Activated CD8-positive, alpha-beta memory T cell treated with anti-CD3 and anti-CD28 coated beads, Interleukin-2, amount 50 U/mL, for 24 hours (primary cell): ENCODE results near the gene PRSS37.
"Not testable (repeated sequence)": the region's sequence is repeated elsewhere in the genome, so short reads cannot be mapped to it uniquely, and the experiment has no call there.

Experiments used
- DNase-seq: peaks from one replicate; pipeline ENCODE4 v3.0.0-alpha.2; 2020; ENCODE audit errors: extremely low read depth

Gene PRSS37, protein sequence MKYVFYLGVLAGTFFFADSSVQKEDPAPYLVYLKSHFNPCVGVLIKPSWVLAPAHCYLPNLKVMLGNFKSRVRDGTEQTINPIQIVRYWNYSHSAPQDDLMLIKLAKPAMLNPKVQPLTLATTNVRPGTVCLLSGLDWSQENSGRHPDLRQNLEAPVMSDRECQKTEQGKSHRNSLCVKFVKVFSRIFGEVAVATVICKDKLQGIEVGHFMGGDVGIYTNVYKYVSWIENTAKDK

DNA sequence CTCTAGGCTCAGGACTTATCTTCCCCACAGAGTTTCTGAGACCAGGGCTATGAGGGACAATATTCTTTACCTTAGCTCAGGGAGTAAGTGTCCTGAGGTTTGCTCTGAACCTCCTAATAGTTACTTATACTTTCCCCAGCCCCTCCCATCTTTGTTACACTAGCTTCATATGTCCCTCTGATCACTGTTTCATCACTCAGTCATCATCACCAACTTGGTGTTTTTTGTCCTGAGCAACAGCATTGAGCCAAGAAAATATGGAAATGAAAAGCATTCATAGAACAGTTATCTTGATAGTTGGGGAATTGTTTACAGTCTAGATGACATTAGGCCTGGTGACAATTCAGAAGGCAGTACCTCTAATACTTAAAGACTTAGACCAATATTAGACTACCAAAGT is at the start of gene PRSS37:
PRSS37 (minus strand) TSS at position 101 of the 400 bp plus-strand sequence. CDS start 436 bp downstream, outside the sequence.
- no peak for DNase-seq

DNA sequence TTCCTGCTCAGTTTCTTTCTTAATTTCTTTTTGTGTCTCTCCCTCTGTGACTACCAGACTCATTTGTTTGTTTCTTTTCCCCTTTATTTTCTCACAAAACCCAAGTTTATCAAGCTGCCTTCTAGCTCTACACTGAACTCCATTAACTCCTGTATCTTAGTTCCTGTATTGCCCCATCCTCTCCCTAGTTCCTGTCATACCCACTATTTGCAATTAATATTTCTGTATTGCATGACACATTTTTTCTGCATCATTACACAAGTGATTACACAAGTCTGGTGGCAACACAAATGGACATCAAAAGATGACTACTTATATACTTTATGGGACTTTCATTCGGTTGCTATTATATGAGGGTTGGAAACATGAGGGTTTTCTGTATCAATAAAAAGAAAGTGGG is 48.0 kb upstream of the PRSS37 start:
- no peak for DNase-seq

DNA sequence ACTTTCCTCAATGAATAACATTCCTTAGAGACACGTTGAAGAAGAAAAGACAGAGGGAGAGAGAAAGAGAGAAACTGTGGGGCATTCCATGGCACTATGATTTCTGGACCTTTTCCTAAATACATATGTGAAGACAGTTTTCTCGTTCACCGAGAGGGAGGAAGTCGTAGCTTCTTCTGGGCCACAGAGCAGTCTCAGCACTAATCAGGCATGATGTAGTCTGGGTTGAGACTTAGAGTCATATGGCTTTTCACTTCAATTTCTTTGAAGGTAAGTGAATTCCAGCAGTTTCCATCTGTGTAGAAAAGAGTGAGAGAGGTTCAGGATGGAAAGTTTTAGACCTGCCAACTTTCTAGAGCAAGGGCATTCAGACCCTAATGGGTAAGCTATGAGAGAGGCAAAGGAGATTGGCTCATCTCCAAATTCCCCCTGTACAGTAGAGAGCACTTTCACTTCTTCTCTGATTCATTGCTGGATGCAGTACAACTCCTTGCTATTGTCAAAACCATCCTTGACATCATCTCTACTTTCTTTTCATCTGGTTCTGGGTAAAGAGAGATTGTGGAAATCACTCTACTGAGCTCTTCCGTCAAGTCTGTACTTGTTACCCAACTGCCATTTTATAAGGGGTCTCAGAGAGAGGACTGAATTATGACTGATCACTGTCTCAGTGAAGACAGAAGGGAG is 43.4 kb upstream of the PRSS37 start:
- no peak for DNase-seq

DNA sequence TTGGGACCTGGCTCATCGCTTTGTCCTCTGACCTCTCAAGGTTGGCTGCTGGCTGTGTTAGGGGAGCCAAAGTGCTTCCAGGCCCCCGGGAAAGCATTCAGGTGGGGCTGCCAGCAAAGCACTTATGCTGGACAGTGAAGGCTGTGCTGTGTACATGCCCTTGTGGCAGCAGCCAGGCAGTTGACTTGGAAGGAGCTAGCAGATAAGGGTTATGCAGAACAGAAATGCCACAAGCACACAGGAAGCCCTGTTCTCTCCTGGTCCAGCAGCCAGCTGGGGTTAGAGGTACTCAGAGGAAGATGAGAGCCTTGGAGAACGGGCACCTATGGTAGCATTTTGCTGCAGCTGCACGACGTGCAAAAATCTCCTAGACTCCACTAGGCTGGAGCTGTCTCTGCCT is 39.7 kb upstream of the PRSS37 start:
- no peak for DNase-seq

DNA sequence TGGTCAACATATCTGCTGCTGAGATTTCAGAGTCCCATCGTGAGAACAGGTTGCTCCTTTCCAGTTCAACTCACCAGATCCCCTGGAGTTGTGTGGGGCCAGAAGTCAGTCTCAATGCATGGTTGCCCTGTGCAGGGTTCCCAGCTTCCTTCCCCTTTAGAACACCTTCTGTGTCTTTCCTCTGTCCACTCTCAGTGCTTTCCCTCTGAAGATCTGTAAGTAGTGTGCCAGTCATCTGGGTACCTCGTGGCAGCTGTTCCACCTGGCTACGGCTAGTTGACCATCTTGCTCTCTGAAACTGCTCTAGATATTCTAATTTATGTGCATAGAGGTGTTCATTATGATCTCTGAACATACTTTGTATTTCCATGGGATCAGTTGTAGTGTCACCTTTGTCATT is 36.1 kb upstream of the PRSS37 start:
- DNase-seq, result no peak

DNA sequence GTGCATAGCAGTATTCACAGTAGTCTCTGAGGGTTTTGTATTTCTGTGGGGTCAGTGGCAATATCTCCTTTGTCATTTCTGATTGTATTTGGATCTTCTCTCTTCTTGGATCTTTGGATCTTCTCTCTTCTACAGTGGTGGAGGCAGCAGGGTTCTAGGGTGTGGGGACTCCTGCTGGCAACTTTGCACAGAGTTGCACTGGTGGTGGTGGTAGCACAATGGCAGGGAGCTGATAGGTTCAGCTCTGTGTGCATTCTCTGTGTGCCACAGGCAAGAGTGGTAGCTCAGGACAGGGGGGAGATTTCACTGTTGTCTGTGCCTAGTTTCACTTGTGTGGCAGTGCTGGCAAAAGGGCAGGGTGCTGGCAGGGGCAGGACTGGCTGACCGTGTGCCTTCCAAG is 35.1 kb upstream of the PRSS37 start:
- DNase-seq, result no peak

DNA sequence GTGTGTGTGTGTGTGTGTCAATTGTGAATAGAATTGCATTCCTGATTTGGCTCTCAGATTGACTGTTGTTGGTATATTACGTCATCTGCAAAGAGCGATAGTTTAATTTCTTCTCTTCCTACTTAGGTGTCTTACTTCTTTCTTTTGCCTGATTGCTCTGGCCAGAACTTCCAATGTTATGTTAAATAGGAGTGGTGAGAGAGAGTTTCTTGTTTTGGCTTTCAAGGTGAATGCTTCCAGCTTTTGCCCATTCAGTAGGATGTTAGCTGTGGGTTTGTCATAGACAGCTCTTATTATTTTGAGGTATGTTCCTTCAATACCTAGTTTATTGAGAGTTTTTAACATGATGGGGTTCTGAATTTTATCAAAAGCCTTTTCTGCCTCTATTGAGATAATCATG is 34.2 kb upstream of the PRSS37 start:
- no peak for DNase-seq

DNA sequence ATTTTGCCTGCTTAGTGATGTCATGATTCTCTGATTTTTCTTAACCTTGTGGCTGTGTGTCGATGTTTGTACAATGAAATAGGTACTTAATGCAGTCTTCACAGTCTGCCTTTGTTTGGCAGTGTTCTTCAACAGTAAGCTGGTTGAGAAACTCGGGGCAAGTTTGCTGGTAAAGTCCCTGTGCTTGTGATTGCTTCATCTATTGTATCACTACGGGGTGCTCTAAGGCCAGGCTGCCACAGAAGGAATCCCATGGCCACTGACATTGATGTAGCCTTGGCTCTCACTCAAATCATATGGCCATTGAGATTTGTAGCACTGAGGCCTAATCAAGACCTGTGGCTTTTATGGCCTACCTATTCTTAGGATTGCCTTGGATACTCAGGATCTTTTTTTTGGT is 33.5 kb upstream of the PRSS37 start:
- no peak for DNase-seq

DNA sequence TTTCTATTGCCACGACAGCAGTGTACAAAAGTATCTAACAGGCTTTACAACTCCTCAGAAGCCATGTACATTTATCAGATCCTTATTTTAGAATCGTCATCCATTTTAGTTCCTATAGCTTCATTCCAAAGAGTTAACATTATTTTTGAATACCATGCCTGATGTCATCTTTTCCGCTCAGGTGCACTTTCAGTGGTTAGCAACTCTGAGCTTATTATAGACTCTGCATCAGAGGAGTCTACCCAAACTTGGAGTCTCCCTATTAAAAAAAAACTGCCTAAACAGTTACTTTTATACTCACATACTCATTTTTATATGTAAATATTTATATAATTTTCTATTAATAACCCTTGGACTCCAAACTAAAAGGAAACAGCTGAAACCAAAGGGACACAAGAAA is 31.6 kb upstream of the PRSS37 start:
- DNase-seq, result no peak

DNA sequence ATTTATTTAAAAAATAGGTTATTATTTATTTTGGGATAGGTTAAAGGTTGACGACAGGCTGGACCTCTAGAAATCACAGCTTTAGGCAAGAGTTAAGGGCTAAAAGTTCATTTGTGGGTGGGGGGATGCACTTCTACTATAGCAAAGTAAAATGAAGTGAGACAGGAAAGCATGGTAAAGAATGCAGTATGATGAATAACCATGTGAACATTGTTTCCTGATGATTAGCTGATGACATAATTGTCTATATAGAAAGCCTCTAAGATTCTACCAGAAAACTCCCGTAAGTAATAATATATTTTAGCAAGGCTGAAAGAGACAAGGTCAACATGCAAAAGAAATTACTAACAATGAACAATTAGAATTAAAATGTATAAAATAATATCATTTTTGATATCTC is 25.7 kb upstream of the PRSS37 start:
- no peak for DNase-seq

DNA sequence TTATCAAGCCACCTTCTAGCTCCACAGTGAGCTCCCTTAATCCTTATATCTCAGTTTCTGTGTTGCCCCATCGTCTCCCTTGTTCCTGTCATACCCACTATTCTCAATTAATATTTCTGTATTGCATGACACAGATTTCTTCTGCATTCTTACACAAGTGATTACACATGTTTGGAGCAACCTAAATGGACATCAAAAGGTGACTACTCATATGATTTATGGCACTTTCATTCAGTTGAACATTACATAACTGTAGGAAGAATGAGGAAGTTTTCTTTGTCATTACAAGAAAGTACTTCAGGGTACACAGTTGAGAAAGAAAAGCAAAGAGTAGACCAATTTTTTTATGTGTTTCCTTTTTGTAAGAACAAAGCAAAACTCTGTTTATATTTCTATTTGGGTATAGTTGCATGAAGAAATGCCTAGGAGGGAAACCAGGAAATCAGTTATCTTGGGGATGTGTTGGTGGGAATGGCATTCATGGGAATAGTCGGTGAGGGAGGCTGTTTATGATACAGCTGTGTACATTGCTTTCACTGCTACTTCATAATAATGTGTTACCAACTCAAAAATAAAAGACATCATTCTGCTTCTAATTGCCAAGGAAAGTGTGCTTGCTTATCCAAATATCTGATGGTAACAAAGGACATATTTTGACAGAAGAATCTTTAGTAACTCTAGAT is 23.6 kb upstream of the PRSS37 start:
- no peak for DNase-seq

DNA sequence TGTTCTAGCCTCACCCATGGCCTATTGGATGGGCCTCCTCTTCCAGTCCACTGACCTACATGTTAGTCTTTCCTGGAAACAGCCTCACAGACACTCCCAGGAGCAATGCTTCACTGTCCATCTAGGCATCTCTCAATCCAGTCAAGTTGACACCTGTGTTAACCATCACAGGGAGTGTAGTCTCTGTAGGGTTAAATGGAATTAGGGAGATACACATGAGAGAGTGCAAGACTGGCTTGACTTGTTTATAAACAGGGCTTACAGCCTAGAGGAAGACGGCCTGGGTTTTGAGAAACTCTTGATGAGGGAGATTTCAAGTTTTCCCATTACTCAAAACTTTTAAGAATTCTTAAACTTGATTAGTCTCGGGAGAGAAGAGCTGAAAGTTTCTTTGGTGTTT is 18.9 kb upstream of the PRSS37 start:
- DNase-seq, result no peak

DNA sequence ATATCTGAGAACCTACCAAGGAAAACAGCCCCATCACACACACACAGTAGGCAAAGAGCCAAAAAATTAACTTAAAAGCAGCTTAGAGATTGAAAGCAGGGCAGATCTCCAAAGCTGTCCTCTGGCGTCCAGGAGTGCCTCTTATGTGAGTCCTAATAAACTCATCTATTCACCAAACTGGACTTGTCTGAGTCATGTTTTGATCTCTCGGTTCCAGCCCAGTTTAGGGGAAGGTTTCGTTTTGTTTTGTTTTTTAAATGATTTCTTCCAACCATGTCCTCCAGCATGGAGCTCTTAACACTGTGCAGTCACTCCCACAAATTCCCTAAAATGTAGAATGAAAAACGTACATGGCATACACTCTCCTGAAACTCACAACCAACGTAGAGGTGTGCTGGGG is 6.7 kb upstream of the PRSS37 start:
- no peak for DNase-seq

DNA sequence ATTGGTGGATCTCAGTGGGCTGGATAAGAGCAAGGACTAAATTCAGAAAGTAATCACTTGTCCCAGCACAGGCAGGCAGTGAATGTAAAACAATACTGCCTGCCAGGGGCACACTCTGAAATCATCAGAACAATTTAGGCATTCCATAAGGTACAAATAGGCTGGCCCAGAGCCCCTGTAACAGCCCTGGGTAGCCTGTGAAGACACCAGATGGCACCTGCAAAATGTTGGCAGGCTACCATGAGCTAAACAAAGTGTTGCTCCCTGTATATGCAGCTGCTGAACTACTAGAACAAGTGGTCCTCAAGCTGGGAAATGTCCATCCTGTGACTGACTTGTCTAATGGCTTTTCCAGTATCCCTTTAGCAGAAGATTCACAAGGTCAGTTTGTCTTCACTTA is 3.0 kb upstream of the PRSS37 start:
- DNase-seq, result no peak

DNA sequence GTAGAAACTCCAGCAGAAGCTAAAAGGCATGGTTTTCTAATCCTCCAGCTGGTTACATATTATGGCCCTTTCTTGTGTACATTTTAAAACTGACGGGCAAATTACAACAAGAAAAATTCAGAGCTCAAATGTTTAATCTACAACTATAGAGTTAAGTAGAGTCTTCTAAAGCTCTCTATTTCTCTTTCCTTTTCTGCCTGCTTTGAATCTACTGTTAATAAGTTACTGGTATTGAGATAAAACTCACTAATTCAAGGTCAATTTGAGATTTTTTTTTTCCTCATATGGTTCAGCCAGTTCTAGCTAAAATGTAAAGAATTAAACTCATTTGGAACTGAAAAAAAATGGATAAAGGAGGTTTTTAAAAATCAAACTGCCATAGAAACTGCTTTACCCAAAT is 1.6 kb upstream of the PRSS37 start:
- DNase-seq, result no peak

DNA sequence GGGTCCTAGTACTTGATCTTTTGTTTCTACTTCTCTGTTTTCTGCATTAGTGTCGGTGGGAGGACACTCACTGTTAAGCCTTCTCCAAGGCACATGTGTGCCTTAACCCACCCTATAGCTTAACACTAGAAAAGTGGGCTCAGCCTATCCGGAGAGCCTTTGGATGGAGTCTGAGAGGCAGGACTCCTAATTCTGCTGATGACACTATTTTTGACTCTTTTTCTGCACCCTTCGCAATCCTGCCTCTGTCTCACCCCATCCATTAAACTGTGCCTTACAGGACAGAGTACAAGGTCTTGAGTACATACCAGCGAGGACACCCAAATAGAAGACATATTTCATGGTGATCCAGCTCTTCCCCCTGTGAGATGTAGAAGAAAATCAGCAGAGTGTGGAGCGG is 577 bp downstream of the PRSS37 start:
- no peak for DNase-seq

DNA sequence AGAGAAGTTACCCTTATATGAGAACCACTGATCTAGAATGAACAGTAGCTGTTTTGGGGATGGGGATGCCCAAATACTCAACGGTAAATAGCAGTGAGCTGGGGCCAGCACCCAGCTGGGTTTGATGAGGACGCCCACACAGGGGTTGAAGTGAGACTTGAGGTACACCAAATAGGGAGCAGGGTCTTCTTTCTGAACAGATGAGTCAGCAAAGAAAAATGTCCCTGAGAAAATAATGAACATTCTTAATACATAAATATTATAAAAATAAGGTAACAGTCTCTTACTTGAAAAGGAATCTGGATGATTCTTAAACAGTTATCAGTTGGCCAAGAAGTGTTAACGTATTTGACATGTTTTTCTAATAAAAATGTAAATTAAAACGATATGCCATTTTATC is 2.0 kb downstream of the PRSS37 start:
- no peak for DNase-seq

DNA sequence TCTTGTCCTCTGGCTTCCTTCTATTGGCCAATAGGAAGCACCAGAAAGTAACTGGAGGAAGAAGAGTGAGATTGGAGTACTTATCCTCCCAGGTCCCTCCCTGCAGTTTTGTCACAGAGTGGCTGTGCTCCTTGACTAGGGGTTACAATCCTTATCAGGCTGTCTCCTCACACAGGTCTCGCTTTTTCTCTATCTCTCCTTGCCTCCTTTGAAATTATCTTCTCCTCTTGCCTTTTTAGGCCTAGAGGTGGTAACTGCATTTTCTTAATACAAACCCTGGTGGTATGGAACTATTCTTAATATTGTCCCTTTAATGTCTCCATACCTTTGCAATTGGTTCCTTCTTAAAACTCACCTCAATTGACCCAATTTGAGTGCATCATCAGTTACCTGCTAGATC is 2.7 kb downstream of the PRSS37 start:
- no peak for DNase-seq

DNA sequence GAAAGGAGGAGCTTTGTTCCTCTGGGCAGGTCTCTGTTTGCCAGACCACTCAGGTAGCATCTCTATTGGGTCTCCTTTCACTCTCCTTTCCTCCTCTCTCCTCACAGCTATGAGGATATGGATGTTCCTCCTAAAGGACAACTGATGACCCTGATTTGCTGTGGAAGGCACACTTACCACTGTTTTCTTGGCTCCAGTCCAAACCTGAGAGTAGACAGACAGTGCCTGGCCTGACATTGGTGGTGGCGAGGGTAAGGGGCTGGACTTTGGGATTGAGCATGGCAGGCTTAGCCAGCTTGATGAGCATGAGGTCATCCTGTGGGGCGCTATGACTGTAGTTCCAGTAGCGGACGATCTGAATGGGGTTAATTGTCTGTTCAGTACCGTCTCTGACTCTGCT is 3.6 kb downstream of the PRSS37 start:
- no peak for DNase-seq

DNA sequence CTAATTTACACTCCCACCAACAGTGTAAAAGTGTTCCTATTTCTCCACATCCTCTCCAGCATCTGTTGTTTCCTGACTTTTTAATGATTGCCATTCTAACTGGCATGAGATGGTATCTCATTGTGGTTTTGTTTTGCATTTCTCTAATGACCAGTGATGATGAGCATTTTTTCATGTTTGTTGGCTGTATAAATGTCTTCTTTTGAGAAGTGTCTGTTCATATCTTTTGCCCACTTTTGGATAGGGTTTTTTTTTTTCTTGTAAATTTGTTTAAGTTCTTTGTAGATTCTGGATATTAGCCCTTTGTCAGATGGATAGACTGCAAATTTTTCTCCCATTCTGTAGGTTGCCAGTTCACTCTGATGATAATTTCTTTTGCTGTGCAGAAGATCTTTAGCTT is 18.9 kb downstream of the PRSS37 start:
- DNase-seq, result not testable (repeated sequence)

DNA sequence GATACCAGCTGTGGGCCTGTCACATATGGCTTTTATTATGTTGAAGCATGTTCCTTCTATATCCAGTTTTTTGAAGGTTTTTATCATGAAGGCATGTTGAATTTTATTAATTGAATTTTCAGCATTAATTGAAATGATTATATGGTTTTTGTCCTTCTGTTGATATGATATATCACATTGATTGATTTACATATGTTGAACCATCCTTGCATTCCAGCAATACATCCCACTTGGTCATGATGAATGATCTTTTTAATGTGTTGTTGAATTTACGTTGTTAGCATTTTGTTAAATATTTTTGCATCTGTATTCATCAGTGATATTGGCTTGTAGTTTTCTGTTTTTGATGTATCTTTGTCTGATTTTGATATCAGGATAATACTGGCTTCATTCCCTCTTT is 21.2 kb downstream of the PRSS37 start:
- DNase-seq, result no peak

DNA sequence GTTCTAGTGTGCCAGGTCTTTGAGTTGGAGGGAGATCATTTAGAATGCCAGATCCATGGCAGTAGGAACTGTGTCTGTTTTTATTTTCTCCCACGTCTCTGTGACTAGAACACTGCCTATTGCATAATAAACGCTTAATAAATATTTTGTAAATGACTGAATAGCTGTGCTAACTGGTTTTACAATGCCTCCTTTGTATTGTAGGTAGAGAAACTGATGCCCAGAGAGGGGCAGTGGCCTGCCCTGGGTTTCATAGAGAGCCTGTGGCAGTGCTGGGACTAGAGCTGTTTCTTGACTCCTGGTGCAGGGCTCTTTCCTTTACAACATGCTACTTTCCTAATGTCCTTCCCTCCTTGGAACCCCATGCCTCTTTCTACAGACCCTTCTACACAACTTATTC is 48.8 kb downstream of the PRSS37 start:
- DNase-seq, result no peak

DNA sequence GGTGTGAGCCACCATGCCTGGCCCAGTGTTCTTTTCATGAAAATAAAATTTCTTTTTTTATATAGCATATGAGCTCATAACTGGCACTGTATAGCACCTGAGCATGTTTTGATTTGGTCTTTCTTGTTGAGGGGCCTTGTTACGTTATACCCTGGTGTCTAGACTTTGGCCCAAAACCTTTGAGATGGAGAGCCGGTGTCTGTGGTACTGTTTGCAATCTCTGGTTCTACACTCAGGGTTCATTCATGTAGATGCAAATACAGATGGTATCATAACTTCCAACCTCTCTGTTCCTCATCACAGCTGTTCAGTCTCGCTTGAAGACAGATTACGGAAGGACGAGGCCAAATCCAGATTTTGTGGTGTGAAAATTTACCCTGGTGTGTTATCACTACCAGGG is 51.4 kb downstream of the PRSS37 start, which contains the start of gene TAS2R5:
TAS2R5 (plus strand) TSS at position 301 of the 400 bp plus-strand sequence. CDS start 145 bp downstream, outside the sequence.
- no peak for DNase-seq
